ENCODE measurements around the gene DLK1. TPM values are rescaled to one million over a fixed set of nuclear protein-coding genes. Genes with fewer than 3 reads are reported as not detected.

Gene DLK1
- polyA plus RNA-seq, 2 of the 4 experiments (the other 2 are of a cell fraction): 0.06 TPM; not detected in 1

DNA sequence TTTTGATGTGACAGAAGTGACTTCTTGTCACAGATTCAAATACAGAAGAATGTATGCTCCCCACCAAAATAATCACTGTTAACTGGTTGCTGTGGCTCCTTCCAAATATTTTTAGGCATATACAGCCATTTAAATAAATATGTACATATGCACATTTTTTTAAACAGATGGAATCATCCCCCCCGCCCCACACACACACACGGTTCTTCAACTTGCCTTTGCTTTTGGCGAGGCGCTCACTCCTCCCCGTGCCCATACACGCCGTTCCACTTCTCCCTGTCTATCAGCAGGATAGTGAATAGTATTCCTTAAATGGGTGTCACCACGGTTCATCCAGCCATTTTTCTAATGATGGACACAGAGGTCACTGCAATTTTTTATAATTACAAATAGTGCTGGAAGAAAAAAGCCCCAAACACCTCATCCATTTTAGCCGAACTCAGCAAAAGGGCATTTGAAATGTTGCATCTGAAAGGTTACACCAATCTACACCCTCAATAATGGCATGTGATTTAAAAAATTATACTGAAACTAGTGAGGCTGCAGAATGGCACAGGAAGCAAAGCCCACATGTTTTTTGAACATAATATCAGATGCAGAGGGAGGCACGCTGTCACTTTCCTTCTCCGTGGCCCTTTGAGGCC lies 60.0 kb downstream of the DLK1 start:
- ChIA-PET CTCF (no interaction called here), POLR2A (no interaction called here)
- Histone ChIP-seq H3K27ac (no peak overlapping the region), H3K9me3 (no peaks in the 10 kb centered on the region), H3K4me2 (no peak overlapping the region), H3K4me3 (no peak overlapping the region), H3K4me1 (no peaks in the 10 kb centered on the region)
- ATAC-seq (no peak), FAIRE-seq (no peak), DNase-seq (ENCODE audit: low read depth in 1 of 2, low spot score in 1 of 2) (no peak)
- TF ChIP-seq RAD21 (conservative IDR thresholded peaks at IDR 0.05 in 1 of 2, IDR thresholded peaks at IDR 0.05 in 1 of 2): no peak
- TF ChIP-seq MYC (IDR thresholded peaks at IDR 0.05; ENCODE audit: borderline replicate concordance, low read length): no peak
- no peak for TF ChIP-seq ZFP36 (IDR thresholded peaks at IDR 0.05; ENCODE audit: borderline replicate concordance, partially characterized antibody)
- peak; percentile 16 for TF ChIP-seq MAFK (IDR thresholded peaks at IDR 0.05; ENCODE audit: partially characterized antibody)
- 77% methylated on average over 11 of the region's 11 CpGs for WGBS (ENCODE audit: missing lambda C conversion rate)

DNA sequence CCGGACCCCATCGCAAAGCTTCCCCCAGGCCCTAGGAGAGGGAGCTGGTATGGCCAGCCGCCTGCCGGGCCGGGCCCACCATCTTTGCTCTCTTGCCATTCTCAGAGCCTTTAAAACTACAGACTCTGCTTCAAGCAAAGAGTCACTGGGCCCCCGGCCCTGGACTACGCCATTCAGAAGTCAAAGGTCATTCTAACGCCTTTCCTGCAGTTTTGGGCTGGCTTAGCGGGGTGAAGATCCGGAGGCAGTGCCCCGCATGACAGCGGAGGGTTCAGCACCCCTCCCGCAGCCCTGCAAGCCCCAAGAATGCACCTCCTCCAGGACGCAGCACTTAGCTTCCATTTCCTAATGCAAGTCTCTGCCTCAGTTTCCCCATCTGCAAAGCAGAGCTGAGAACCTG lies 61.0 kb downstream of the DLK1 start:
- ChIA-PET CTCF (interaction anchor here (1.3 kb wide), 2 partner anchors 26 to 125 kb away, joined by 3 to 4 read pairs; no protein-coding TSS in a partner anchor), POLR2A (no interaction called here)
- no peak overlapping the region for H3K4me3 ChIP-seq
- H3K4me2 ChIP-seq: no peak overlapping the region
- H3K4me1 ChIP-seq: no peaks in the 10 kb centered on the region
- WGBS (ENCODE audit: missing lambda C conversion rate): 88% methylated on average over 14 of the region's 14 CpGs
- no peaks in the 10 kb centered on the region for H3K9me3 ChIP-seq
- no peak overlapping the region for H3K27ac ChIP-seq
- no peak for FAIRE-seq
- no peak for ATAC-seq
- TF ChIP-seq, protein P1, sequence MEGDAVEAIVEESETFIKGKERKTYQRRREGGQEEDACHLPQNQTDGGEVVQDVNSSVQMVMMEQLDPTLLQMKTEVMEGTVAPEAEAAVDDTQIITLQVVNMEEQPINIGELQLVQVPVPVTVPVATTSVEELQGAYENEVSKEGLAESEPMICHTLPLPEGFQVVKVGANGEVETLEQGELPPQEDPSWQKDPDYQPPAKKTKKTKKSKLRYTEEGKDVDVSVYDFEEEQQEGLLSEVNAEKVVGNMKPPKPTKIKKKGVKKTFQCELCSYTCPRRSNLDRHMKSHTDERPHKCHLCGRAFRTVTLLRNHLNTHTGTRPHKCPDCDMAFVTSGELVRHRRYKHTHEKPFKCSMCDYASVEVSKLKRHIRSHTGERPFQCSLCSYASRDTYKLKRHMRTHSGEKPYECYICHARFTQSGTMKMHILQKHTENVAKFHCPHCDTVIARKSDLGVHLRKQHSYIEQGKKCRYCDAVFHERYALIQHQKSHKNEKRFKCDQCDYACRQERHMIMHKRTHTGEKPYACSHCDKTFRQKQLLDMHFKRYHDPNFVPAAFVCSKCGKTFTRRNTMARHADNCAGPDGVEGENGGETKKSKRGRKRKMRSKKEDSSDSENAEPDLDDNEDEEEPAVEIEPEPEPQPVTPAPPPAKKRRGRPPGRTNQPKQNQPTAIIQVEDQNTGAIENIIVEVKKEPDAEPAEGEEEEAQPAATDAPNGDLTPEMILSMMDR (IDR thresholded peaks at IDR 0.05): no peak
- TF ChIP-seq EP300 (IDR thresholded peaks at IDR 0.05) (no peak), ATOH8 (CRISPR knock-in tag; IDR thresholded peaks at IDR 0.05; ENCODE audit: low read depth) (no peak), SREBF2 (IDR thresholded peaks at IDR 0.05) (no peak), SMC3 (IDR thresholded peaks at IDR 0.05) (no peak), FOXS1 (CRISPR knock-in tag; IDR thresholded peaks at IDR 0.05) (no peak), HES2 (IDR thresholded peaks at IDR 0.05) (no peak), TFCP2L1 (CRISPR knock-in tag; IDR thresholded peaks at IDR 0.05) (no peak), MAFK (IDR thresholded peaks at IDR 0.05; ENCODE audit: partially characterized antibody) (no peak), GATA3 (IDR thresholded peaks at IDR 0.05; ENCODE audit: borderline replicate concordance) (no peak), ZC3H11A (IDR thresholded peaks at IDR 0.05) (no peak), KDM1A (IDR thresholded peaks at IDR 0.05; ENCODE audit: low read depth) (no peak), CBX2 (IDR thresholded peaks at IDR 0.05; ENCODE audit: borderline replicate concordance, low read depth) (no peak)
- TF ChIP-seq, protein P2, sequence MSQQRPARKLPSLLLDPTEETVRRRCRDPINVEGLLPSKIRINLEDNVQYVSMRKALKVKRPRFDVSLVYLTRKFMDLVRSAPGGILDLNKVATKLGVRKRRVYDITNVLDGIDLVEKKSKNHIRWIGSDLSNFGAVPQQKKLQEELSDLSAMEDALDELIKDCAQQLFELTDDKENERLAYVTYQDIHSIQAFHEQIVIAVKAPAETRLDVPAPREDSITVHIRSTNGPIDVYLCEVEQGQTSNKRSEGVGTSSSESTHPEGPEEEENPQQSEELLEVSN (IDR thresholded peaks at IDR 0.05; ENCODE audit: borderline replicate concordance, low read depth): no peak
- TF ChIP-seq, protein P3, sequence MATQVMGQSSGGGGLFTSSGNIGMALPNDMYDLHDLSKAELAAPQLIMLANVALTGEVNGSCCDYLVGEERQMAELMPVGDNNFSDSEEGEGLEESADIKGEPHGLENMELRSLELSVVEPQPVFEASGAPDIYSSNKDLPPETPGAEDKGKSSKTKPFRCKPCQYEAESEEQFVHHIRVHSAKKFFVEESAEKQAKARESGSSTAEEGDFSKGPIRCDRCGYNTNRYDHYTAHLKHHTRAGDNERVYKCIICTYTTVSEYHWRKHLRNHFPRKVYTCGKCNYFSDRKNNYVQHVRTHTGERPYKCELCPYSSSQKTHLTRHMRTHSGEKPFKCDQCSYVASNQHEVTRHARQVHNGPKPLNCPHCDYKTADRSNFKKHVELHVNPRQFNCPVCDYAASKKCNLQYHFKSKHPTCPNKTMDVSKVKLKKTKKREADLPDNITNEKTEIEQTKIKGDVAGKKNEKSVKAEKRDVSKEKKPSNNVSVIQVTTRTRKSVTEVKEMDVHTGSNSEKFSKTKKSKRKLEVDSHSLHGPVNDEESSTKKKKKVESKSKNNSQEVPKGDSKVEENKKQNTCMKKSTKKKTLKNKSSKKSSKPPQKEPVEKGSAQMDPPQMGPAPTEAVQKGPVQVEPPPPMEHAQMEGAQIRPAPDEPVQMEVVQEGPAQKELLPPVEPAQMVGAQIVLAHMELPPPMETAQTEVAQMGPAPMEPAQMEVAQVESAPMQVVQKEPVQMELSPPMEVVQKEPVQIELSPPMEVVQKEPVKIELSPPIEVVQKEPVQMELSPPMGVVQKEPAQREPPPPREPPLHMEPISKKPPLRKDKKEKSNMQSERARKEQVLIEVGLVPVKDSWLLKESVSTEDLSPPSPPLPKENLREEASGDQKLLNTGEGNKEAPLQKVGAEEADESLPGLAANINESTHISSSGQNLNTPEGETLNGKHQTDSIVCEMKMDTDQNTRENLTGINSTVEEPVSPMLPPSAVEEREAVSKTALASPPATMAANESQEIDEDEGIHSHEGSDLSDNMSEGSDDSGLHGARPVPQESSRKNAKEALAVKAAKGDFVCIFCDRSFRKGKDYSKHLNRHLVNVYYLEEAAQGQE (IDR thresholded peaks at IDR 0.05): no peak
- DNase-seq (ENCODE audit: low read depth in 1 of 2, low spot score in 1 of 2): no peak

Other genes with a start within 250 kb of the DLK1 start
- gene BEGAIN, start 139.5 kb upstream of the DLK1 start, polyA plus RNA-seq (2011; rRNA removed): 1.4 and 1.5 TPM in 2 replicates
- gene BEGAIN, start 139.5 kb upstream of the DLK1 start, polyA plus RNA-seq (2017; fragmentation: RNase III; extraction: RNeasy Plus Mini Kit Qiagen cat#74134 plus additional on column Dnase treatment): 1.9 to 3.7 TPM (median 2.3 TPM) in 3 replicates
- 27.0 and 38.0 TPM in 2 replicates for gene MEG3, start 99.2 kb downstream of the DLK1 start, polyA plus RNA-seq (2011; rRNA removed)
- gene MEG3, start 99.2 kb downstream of the DLK1 start, polyA plus RNA-seq (2017; fragmentation: RNase III; extraction: RNeasy Plus Mini Kit Qiagen cat#74134 plus additional on column Dnase treatment): 56.7 to 66.4 TPM (median 57.8 TPM) in 3 replicates
- 0.01 TPM in 1 of 2 replicates, not detected in the other for gene RTL1, start 176.8 kb downstream of the DLK1 start, polyA plus RNA-seq (2011; rRNA removed)
- gene RTL1, start 176.8 kb downstream of the DLK1 start, polyA plus RNA-seq (2017; fragmentation: RNase III; extraction: RNeasy Plus Mini Kit Qiagen cat#74134 plus additional on column Dnase treatment): 0.01 to 0.03 TPM in 2 of 3 replicates, not detected in the other

Data from A549 (cell line).